ENCODE data around the gene CTAG1B. TPM values are rescaled to one million over a fixed set of nuclear protein-coding genes. Genes with fewer than 3 reads are reported as not detected.

The CTAG1B gene
- total and polyA plus RNA-seq, 2 of the 8 experiments (the other 6 are each of a cell fraction or from before 2014, with no cell fraction given) = not detected

DNA sequence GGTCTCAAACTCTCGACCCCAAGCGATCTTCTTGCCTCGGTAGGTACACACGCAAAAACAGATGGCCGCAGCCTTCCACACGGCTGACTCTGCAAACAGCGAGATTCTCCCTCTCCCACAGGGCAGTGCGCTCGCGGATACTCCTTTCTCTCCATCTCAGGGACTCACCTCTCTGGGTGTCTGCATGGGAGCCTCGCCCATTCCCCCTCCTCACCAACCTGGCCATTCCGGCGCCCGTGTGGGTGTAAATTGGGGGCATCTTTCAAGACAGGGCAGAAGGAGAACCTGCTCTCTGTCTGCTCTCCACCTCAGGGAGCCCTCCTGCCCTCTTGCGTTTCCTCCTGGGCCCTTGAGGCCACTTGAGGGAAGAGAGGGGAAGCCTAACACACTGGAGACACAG is 29.8 kb upstream of the CTAG1B start (continued):
- TF ChIP-seq, protein P1, sequence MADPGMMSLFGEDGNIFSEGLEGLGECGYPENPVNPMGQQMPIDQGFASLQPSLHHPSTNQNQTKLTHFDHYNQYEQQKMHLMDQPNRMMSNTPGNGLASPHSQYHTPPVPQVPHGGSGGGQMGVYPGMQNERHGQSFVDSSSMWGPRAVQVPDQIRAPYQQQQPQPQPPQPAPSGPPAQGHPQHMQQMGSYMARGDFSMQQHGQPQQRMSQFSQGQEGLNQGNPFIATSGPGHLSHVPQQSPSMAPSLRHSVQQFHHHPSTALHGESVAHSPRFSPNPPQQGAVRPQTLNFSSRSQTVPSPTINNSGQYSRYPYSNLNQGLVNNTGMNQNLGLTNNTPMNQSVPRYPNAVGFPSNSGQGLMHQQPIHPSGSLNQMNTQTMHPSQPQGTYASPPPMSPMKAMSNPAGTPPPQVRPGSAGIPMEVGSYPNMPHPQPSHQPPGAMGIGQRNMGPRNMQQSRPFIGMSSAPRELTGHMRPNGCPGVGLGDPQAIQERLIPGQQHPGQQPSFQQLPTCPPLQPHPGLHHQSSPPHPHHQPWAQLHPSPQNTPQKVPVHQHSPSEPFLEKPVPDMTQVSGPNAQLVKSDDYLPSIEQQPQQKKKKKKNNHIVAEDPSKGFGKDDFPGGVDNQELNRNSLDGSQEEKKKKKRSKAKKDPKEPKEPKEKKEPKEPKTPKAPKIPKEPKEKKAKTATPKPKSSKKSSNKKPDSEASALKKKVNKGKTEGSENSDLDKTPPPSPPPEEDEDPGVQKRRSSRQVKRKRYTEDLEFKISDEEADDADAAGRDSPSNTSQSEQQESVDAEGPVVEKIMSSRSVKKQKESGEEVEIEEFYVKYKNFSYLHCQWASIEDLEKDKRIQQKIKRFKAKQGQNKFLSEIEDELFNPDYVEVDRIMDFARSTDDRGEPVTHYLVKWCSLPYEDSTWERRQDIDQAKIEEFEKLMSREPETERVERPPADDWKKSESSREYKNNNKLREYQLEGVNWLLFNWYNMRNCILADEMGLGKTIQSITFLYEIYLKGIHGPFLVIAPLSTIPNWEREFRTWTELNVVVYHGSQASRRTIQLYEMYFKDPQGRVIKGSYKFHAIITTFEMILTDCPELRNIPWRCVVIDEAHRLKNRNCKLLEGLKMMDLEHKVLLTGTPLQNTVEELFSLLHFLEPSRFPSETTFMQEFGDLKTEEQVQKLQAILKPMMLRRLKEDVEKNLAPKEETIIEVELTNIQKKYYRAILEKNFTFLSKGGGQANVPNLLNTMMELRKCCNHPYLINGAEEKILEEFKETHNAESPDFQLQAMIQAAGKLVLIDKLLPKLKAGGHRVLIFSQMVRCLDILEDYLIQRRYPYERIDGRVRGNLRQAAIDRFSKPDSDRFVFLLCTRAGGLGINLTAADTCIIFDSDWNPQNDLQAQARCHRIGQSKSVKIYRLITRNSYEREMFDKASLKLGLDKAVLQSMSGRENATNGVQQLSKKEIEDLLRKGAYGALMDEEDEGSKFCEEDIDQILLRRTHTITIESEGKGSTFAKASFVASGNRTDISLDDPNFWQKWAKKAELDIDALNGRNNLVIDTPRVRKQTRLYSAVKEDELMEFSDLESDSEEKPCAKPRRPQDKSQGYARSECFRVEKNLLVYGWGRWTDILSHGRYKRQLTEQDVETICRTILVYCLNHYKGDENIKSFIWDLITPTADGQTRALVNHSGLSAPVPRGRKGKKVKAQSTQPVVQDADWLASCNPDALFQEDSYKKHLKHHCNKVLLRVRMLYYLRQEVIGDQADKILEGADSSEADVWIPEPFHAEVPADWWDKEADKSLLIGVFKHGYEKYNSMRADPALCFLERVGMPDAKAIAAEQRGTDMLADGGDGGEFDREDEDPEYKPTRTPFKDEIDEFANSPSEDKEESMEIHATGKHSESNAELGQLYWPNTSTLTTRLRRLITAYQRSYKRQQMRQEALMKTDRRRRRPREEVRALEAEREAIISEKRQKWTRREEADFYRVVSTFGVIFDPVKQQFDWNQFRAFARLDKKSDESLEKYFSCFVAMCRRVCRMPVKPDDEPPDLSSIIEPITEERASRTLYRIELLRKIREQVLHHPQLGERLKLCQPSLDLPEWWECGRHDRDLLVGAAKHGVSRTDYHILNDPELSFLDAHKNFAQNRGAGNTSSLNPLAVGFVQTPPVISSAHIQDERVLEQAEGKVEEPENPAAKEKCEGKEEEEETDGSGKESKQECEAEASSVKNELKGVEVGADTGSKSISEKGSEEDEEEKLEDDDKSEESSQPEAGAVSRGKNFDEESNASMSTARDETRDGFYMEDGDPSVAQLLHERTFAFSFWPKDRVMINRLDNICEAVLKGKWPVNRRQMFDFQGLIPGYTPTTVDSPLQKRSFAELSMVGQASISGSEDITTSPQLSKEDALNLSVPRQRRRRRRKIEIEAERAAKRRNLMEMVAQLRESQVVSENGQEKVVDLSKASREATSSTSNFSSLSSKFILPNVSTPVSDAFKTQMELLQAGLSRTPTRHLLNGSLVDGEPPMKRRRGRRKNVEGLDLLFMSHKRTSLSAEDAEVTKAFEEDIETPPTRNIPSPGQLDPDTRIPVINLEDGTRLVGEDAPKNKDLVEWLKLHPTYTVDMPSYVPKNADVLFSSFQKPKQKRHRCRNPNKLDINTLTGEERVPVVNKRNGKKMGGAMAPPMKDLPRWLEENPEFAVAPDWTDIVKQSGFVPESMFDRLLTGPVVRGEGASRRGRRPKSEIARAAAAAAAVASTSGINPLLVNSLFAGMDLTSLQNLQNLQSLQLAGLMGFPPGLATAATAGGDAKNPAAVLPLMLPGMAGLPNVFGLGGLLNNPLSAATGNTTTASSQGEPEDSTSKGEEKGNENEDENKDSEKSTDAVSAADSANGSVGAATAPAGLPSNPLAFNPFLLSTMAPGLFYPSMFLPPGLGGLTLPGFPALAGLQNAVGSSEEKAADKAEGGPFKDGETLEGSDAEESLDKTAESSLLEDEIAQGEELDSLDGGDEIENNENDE (IDR thresholded peaks at IDR 0.05; ENCODE audit: insufficient replicate concordance, low read length) = no peak
- TF ChIP-seq POU5F1 (IDR thresholded peaks at IDR 0.05; ENCODE audit: low read depth, low read length) (no peak), YY1 (IDR thresholded peaks at IDR 0.05; ENCODE audit: low read depth, low read length) (no peak), SRF (IDR thresholded peaks at IDR 0.05; ENCODE audit: low read depth, low read length) (no peak), BACH1 (IDR thresholded peaks at IDR 0.05; ENCODE audit: low read length) (no peak), RFX5 (IDR thresholded peaks at IDR 0.05; ENCODE audit: borderline replicate concordance, low read depth, low read length) (no peak), NANOG (IDR thresholded peaks at IDR 0.05; ENCODE audit: insufficient read depth, low read depth, low read length, poor library complexity, severe bottlenecking) (no peak)
- TF ChIP-seq, protein P2, sequence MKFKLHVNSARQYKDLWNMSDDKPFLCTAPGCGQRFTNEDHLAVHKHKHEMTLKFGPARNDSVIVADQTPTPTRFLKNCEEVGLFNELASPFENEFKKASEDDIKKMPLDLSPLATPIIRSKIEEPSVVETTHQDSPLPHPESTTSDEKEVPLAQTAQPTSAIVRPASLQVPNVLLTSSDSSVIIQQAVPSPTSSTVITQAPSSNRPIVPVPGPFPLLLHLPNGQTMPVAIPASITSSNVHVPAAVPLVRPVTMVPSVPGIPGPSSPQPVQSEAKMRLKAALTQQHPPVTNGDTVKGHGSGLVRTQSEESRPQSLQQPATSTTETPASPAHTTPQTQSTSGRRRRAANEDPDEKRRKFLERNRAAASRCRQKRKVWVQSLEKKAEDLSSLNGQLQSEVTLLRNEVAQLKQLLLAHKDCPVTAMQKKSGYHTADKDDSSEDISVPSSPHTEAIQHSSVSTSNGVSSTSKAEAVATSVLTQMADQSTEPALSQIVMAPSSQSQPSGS (IDR thresholded peaks at IDR 0.05; ENCODE audit: low read length) = no peak
